GM23248 (cell line): ENCODE results near the gene SPSB3.

Source experiments
- EZH2 ChIP-seq: fragments of 200-600 bp; sonication (generic); IDR thresholded peaks from 2 replicates; pipeline ENCODE4 v1.6.1; 2018; ENCODE audit warnings: antibody characterized with exemption, mild to moderate bottlenecking; ENCODE audit not compliant: insufficient read depth, poor library complexity, severe bottlenecking
- EZH2phosphoT487 ChIP-seq: fragments of 200-600 bp; sonication (generic); IDR thresholded peaks from 2 replicates; pipeline ENCODE4 v1.6.1; 2018; ENCODE audit warnings: antibody characterized with exemption, moderate library complexity, mild to moderate bottlenecking, low read depth; ENCODE audit not compliant: insufficient read depth

GRCh38 chr16:1820946-1821290 lies 38.5 kb upstream of the SPSB3 start:
- TF ChIP-seq EZH2 = no peak
- no peak for TF ChIP-seq EZH2phosphoT487
